ENCODE measurements around the gene GPC6.

GPC6 gene

DNA sequence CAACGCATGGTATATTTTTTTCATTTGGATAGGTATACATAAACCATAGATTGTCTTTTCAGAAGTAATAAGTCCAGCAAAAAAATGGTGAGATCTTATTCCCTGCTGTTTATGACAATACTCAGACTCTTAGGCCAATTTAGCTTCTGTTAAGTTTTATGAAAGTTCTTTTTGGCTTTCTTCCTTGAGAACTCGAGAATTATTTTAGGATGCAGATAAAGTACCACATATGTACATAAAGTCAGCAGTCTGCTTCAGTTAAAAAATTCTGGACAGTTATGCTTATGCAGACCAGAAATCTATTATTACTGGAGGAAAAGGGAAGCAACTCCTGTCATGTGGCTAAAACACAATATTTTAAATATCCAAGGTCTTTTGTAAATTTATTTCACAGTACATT, 422.9 kb downstream of the GPC6 start:
- H3K9ac ChIP-seq = no peak overlapping the region
- H3K4me1 ChIP-seq (ENCODE audit: low read depth, poor library complexity, severe bottlenecking) = no peaks in the 10 kb centered on the region
- TF ChIP-seq CTCF (conservative IDR thresholded peaks at IDR 0.05; ENCODE audit: low read depth, low read length) = no peak
- no peak overlapping the region for H3K4me3 ChIP-seq (IDR thresholded peaks at IDR 0.05; ENCODE audit: insufficient read depth, low read depth, low read length)
- H2AFZ ChIP-seq (ENCODE audit: low read depth) = no peak overlapping the region
- no peaks in the 10 kb centered on the region for H4K20me1 ChIP-seq (ENCODE audit: insufficient read depth)
- H3K27ac ChIP-seq = no peak overlapping the region
- no peaks in the 10 kb centered on the region for H3K27me3 ChIP-seq (ENCODE audit: insufficient read depth, low read depth)
- H3K36me3 ChIP-seq (ENCODE audit: insufficient read depth) = no peaks in the 10 kb centered on the region
- H3K79me2 ChIP-seq (ENCODE audit: insufficient read depth, low read depth) = no peaks in the 10 kb centered on the region
- H3K4me2 ChIP-seq = no peak overlapping the region

DNA sequence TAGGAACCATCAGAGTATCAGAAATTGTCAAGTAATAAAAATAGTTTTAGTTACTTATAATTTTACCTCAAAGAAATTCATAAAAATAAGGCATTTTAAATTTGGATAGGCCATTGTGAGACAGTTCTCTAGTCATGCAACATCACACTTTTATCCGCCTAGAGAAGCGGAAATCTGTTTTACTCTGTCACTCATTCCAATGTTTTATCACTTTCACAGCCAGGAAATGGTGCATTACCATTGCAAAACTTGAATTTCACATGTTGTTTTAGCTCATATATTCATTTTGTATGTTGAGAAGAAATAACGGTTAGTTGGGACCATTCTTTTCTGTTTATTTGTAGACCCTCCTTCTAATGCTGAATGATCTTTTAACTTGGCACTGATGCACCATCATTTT, 427.2 kb downstream of the GPC6 start:
- Histone ChIP-seq H3K4me1 (ENCODE audit: low read depth, poor library complexity, severe bottlenecking) (no peaks in the 10 kb centered on the region), H3K27me3 (ENCODE audit: insufficient read depth, low read depth) (no peaks in the 10 kb centered on the region), H3K79me2 (ENCODE audit: insufficient read depth, low read depth) (no peaks in the 10 kb centered on the region), H3K4me3 (IDR thresholded peaks at IDR 0.05; ENCODE audit: insufficient read depth, low read depth, low read length) (no peak overlapping the region), H3K4me2 (no peak overlapping the region), H3K9ac (no peak overlapping the region), H3K27ac (no peak overlapping the region), H4K20me1 (ENCODE audit: insufficient read depth) (no peaks in the 10 kb centered on the region), H3K36me3 (ENCODE audit: insufficient read depth) (no peaks in the 10 kb centered on the region), H2AFZ (ENCODE audit: low read depth) (no peak overlapping the region)
- no peak for TF ChIP-seq CTCF (conservative IDR thresholded peaks at IDR 0.05; ENCODE audit: low read depth, low read length)

DNA sequence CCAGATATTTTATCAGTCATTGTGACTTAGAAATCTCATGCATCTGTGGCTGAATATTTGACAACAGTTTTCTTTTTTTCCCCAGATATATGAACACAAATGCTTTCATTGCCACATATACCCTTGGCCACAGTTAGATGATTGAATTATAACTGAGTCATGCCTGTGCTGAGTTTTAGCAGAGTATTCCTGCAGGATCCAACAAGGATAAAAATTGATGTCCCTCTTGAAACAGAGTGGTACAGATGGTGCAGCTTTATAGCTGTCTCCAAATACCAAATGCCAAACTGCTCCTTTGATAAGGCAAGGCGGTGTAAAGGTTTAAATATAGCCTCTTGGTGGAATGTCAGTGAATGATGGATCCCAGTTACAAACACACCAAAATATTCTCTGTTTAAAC, 428.5 kb downstream of the GPC6 start:
- H3K27me3 ChIP-seq (ENCODE audit: insufficient read depth, low read depth) = no peaks in the 10 kb centered on the region
- H3K4me1 ChIP-seq (ENCODE audit: low read depth, poor library complexity, severe bottlenecking) = no peaks in the 10 kb centered on the region
- H3K4me3 ChIP-seq (IDR thresholded peaks at IDR 0.05; ENCODE audit: insufficient read depth, low read depth, low read length) = no peak overlapping the region
- H3K4me2 ChIP-seq = no peak overlapping the region
- no peak for TF ChIP-seq CTCF (conservative IDR thresholded peaks at IDR 0.05; ENCODE audit: low read depth, low read length)
- H3K27ac ChIP-seq = no peak overlapping the region
- H3K9ac ChIP-seq = no peak overlapping the region
- H3K79me2 ChIP-seq (ENCODE audit: insufficient read depth, low read depth) = no peaks in the 10 kb centered on the region
- no peaks in the 10 kb centered on the region for H3K36me3 ChIP-seq (ENCODE audit: insufficient read depth)
- H4K20me1 ChIP-seq (ENCODE audit: insufficient read depth) = no peaks in the 10 kb centered on the region
- H2AFZ ChIP-seq (ENCODE audit: low read depth) = no peak overlapping the region

DNA sequence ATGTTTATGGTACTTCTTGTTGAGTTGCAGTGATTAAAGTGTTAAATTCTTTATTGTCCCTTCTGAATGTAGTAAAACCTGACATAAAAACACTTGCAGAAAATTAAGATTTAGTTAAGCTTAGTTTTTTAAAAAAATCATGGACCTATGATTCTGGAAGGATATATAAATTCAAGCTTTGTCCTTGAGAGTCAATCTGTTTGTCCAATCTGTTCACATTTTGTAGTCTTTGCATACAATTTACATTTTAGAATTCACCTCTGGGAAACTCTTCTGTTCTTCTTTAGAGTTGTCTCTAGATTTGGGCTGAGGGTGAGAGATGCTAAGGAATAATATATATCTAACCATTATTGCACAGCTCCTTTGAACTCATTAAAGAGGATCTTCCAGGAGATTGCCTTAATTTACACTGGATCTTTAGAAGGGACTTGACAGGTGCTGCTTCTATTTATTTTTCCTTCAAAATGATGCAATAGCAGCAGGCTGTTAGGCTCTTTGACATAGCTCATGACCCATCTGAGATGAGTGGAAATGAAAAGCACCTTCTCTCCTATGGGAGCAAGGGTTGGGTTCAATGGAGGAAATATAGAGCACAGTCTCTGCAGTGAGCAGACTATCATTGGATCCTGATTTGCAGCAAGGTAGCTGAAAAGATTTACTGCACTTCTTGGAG, 433.9 kb downstream of the GPC6 start:
- Histone ChIP-seq H3K79me2 (ENCODE audit: insufficient read depth, low read depth) (no peaks in the 10 kb centered on the region), H3K36me3 (ENCODE audit: insufficient read depth) (no peaks in the 10 kb centered on the region), H3K27ac (no peak overlapping the region), H4K20me1 (ENCODE audit: insufficient read depth) (no peaks in the 10 kb centered on the region), H3K4me2 (no peak overlapping the region), H2AFZ (ENCODE audit: low read depth) (no peak overlapping the region), H3K4me1 (ENCODE audit: low read depth, poor library complexity, severe bottlenecking) (no peaks in the 10 kb centered on the region), H3K27me3 (ENCODE audit: insufficient read depth, low read depth) (no peaks in the 10 kb centered on the region), H3K9ac (no peak overlapping the region), H3K4me3 (IDR thresholded peaks at IDR 0.05; ENCODE audit: insufficient read depth, low read depth, low read length) (no peak overlapping the region)
- no peak for TF ChIP-seq CTCF (conservative IDR thresholded peaks at IDR 0.05; ENCODE audit: low read depth, low read length)
